SK-N-SH (cell line): ENCODE measurements around the gene TTYH3. TPM values are rescaled to one million over a fixed set of nuclear protein-coding genes. Genes with fewer than 3 reads are reported as not detected.

ENCODE experiments used
- CTCF ChIA-PET: fragments of 300-600, 350-600 bp; formaldehyde crosslinking; extraction: SDS; loops from one replicate; lab custom pipeline; 2021; lab: Yijun Ruan, JAX
- POLR2A ChIA-PET: fragments of 350-600 bp; sonication (Branson Sonifier 250); formaldehyde crosslinking; extraction: SDS; loops from one replicate; lab custom pipeline; 2020; ENCODE audit warnings: antibody characterized with exemption, inconsistent platforms; lab: Yijun Ruan, JAX
- DNase-seq: peaks from one replicate; pipeline ENCODE4 v3.0.0; 2012
- H2AFZ ChIP-seq: fragments of 200-600 bp; sonication (generic); 2 replicates; pipeline ENCODE4 v1.8.1; 2016; ENCODE audit warnings: antibody characterized with exemption, mild to moderate bottlenecking, low read depth
- H3F3A ChIP-seq: fragments of 200-600 bp; sonication (generic); replicated peaks from 2 replicates; pipeline ENCODE3; 2016; ENCODE audit warnings: antibody characterized with exemption, mild to moderate bottlenecking; ENCODE audit not compliant: insufficient read depth
- H3K27ac ChIP-seq, 2 experiments: fragments of 200-500 bp in 1 of 2; fragments of 200-600 bp in 1 of 2; sonication (Bioruptor generic) in 1 of 2; sonication (generic), shearing (Covaris generic) in 1 of 2; 2 replicates each; pipeline versions ENCODE4 v1.5.1 to v1.6.1; 2014 to 2016; ENCODE audit warnings: low read depth in 2 of 2, inconsistent platforms in 1 of 2, low read length in 1 of 2, mild to moderate bottlenecking in 1 of 2, mixed read lengths in 1 of 2
- H3K27me3 ChIP-seq: fragments of 200-600 bp; sonication (generic), shearing (Covaris generic); 2 replicates; pipeline ENCODE4 v1.6.1; 2016; ENCODE audit warnings: mixed run types; ENCODE audit not compliant: insufficient read depth
- H3K36me3 ChIP-seq, 2 experiments: fragments of 200-500 bp in 1 of 2; fragments of 200-600 bp in 1 of 2; sonication (Bioruptor generic) in 1 of 2; sonication (generic) in 1 of 2; replicated peaks in 1 of 2; 2 replicates each; pipeline versions ENCODE3 to v1.5.1; 2014 to 2016; ENCODE audit warnings: low read length in 1 of 2, mild to moderate bottlenecking in 1 of 2; ENCODE audit not compliant: insufficient read depth in 2 of 2, control insufficient read depth in 1 of 2
- H3K4me1 ChIP-seq, 2 experiments: fragments of 200-500 bp in 1 of 2; fragments of 200-600 bp in 1 of 2; sonication (Bioruptor generic) in 1 of 2; sonication (generic), shearing (Covaris generic) in 1 of 2; 2 replicates each; pipeline versions ENCODE4 v1.5.1 to v1.6.1; 2014 to 2016; ENCODE audit warnings: low read depth in 1 of 2, low read length in 1 of 2, mixed run types in 1 of 2; ENCODE audit not compliant: insufficient read depth in 2 of 2, control insufficient read depth in 1 of 2
- H3K4me2 ChIP-seq: fragments of 200-600 bp; sonication (generic), shearing (Covaris generic); 2 replicates; pipeline ENCODE4 v1.6.1; 2017; ENCODE audit warnings: mixed run types
- H3K4me3 ChIP-seq, 2 experiments: fragments of 200-500 bp in 1 of 2; fragments of 200-600 bp in 1 of 2; sonication (Bioruptor generic) in 1 of 2; sonication (generic), shearing (Covaris generic) in 1 of 2; 2 replicates each; pipeline versions ENCODE4 v1.5.1 to v1.8.1; 2014 to 2016; ENCODE audit warnings: low read depth in 2 of 2, inconsistent platforms in 1 of 2, low read length in 1 of 2, mild to moderate bottlenecking in 1 of 2, mixed read lengths in 1 of 2, moderate library complexity in 1 of 2
- H3K79me2 ChIP-seq: fragments of 200-600 bp; sonication (generic); 2 replicates; pipeline ENCODE4 v1.8.1; 2017; ENCODE audit warnings: mild to moderate bottlenecking; ENCODE audit not compliant: insufficient read depth
- H3K9ac ChIP-seq: fragments of 200-600 bp; sonication (generic); 2 replicates; pipeline ENCODE4 v1.6.1; 2017; ENCODE audit warnings: mixed run types
- H3K9me2 ChIP-seq: fragments of 200-600 bp; sonication (generic); 2 replicates; pipeline ENCODE4 v1.6.1; 2017; ENCODE audit warnings: mixed run types
- H3K9me3 ChIP-seq: fragments of 200-600 bp; sonication (generic); 2 replicates; pipeline ENCODE4 v1.6.1; 2017; ENCODE audit warnings: mixed run types, mild to moderate bottlenecking, moderate library complexity
- H4K20me1 ChIP-seq: fragments of 200-600 bp; sonication (generic); 2 replicates; pipeline ENCODE4 v1.6.1; 2017; ENCODE audit warnings: mild to moderate bottlenecking, mixed run types; ENCODE audit not compliant: insufficient read depth
- FOSL2 ChIP-seq: IDR thresholded peaks from 2 replicates; pipeline ENCODE4 v1.4.0; 2012; ENCODE audit warnings: low read depth, mild to moderate bottlenecking, moderate library complexity, borderline replicate concordance
- SMC3 ChIP-seq: IDR thresholded peaks from 2 replicates; pipeline ENCODE4 v1.6.1; 2012; ENCODE audit warnings: low read depth, low read length, improper control_type of control experiment
- USF1 ChIP-seq: IDR thresholded peaks from 2 replicates; pipeline ENCODE4 v1.4.0; 2012; ENCODE audit warnings: low read depth, borderline replicate concordance
- YY1 ChIP-seq: IDR thresholded peaks from 2 replicates; pipeline ENCODE4 v1.4.0; 2012; ENCODE audit warnings: low read depth, mild to moderate bottlenecking
- WGBS: methylation state at CpG from one replicate; pipeline ENCODE4 v1.1.6; 2017; ENCODE audit warnings: low lambda C conversion rate; 5-methylcytosine and 5-hydroxymethylcytosine counted together
- polyA plus RNA-seq, 3 experiments: library from polyadenylated mRNA; depleted of rRNA; stranded (reverse); fragments of >200 nt; gene quantifications; 2 replicates each; pipeline ENCODE4 v1.2.3, GENCODE V29; 2012
- TF ChIP-seq, protein P1 (sequence below): fragments of 200-600 bp; sonication (generic); IDR thresholded peaks from 2 replicates; pipeline ENCODE4 v1.6.1; 2017; ENCODE audit warnings: antibody characterized with exemption, mild to moderate bottlenecking, moderate library complexity
- TF ChIP-seq, protein P2 (sequence below): fragments of 150-350 bp; IDR thresholded peaks from 2 replicates; pipeline ENCODE4 v1.6.1; 2016; ENCODE audit warnings: mild to moderate bottlenecking, low read depth, low read length
- TF ChIP-seq, protein P3 (sequence below): IDR thresholded peaks from 2 replicates; pipeline ENCODE4; 2012

TTYH3 gene
- polyA plus RNA-seq, 1 of the 3 experiments (the other 2 are of a cell fraction), result 105 TPM

DNA sequence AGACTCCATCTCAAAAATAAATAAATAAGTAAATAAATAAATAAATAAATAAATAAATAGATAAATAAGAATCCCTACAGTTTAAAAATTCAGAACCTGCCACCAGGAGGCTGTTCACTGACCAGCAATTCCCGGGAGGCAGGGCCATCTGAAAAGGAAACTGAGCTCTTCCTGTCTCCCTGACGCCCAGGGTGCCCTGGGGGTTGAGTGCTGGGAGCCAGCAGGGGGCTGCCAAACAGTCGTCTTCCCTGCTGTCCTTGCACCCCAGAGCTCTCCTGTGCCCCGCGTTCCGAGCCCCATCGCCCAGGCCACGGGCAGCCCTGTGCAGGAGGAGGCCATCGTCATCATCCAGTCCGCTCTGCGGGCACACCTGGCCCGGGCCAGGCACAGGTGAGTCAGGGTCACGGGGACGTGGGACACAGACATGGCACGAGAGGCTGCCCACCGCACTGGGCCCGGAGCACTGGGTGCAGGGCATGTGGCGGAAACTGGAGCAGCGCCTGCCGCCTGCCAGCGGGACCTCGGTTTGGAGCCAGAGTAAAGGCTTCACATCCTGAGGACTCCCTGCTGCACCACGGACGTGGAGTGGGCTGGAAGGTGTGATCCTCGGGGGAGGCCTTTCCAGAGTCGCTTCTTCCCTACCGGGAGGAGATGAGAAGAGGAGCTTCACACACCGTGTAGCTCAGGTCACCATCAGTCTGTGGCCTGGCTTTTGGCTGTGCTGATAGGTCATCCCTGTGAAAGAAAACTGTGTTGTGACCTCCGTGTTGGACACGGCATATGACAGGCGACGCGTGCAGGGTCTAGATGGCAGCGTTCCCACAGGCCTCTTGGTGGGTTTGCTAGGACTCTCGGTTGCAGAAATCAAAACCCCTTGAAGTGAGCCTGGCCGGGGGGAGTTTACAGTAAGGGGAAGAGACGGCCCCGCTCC, 25.9 kb upstream of the TTYH3 start:
- no peak overlapping the region for H3K27ac ChIP-seq
- no peak overlapping the region for H3K4me3 ChIP-seq
- no peaks in the 10 kb centered on the region for H4K20me1 ChIP-seq
- peaks cover 13 to 16% of the 10 kb centered on the region in 2 experiments for H3K36me3 ChIP-seq
- H3K9me2 ChIP-seq, result no peaks in the 10 kb centered on the region
- no peak overlapping the region for H3K9ac ChIP-seq
- CTCF ChIA-PET, result interaction anchor here (0.6 to 2.8 kb wide), 16 partner anchors 9 to 154 kb away, joined by 3 to 10 read pairs (median 3); no protein-coding TSS in a partner anchor
- DNase-seq, result peak; percentile 68
- H3K79me2 ChIP-seq, result no peaks in the 10 kb centered on the region
- POLR2A ChIA-PET, result interaction anchor here (1.3 kb wide), 1 partner anchor 26 kb away, joined by 4 read pairs; the partner anchor contains the start of gene TTYH3
- no peak for TF ChIP-seq USF1
- TF ChIP-seq, protein P1, sequence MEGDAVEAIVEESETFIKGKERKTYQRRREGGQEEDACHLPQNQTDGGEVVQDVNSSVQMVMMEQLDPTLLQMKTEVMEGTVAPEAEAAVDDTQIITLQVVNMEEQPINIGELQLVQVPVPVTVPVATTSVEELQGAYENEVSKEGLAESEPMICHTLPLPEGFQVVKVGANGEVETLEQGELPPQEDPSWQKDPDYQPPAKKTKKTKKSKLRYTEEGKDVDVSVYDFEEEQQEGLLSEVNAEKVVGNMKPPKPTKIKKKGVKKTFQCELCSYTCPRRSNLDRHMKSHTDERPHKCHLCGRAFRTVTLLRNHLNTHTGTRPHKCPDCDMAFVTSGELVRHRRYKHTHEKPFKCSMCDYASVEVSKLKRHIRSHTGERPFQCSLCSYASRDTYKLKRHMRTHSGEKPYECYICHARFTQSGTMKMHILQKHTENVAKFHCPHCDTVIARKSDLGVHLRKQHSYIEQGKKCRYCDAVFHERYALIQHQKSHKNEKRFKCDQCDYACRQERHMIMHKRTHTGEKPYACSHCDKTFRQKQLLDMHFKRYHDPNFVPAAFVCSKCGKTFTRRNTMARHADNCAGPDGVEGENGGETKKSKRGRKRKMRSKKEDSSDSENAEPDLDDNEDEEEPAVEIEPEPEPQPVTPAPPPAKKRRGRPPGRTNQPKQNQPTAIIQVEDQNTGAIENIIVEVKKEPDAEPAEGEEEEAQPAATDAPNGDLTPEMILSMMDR, result 0 out of 2 replicates have a peak, but pooled peaks have one; percentile 9
- no peak for TF ChIP-seq SMC3
- TF ChIP-seq, protein P2, sequence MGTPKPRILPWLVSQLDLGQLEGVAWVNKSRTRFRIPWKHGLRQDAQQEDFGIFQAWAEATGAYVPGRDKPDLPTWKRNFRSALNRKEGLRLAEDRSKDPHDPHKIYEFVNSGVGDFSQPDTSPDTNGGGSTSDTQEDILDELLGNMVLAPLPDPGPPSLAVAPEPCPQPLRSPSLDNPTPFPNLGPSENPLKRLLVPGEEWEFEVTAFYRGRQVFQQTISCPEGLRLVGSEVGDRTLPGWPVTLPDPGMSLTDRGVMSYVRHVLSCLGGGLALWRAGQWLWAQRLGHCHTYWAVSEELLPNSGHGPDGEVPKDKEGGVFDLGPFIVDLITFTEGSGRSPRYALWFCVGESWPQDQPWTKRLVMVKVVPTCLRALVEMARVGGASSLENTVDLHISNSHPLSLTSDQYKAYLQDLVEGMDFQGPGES, result no peak
- no peak for TF ChIP-seq FOSL2
- 94% methylated on average over 35 of the region's 38 CpGs for WGBS
- no peak overlapping the region for H2AFZ ChIP-seq
- H3K27me3 ChIP-seq, result no peaks in the 10 kb centered on the region
- H3K9me3 ChIP-seq, result no peaks in the 10 kb centered on the region
- H3F3A ChIP-seq, result no peaks in the 10 kb centered on the region
- H3K4me1 ChIP-seq, result no peaks in the 10 kb centered on the region; a peak in 1 of 4 replicates
- H3K4me2 ChIP-seq, result no peak overlapping the region

- no peaks in the 10 kb centered on the region for H3F3A ChIP-seq
- H3K4me2 ChIP-seq, result no peak overlapping the region
- no peaks in the 10 kb centered on the region for H4K20me1 ChIP-seq
- WGBS, result 92% methylated on average over 13 of the region's 16 CpGs
- ChIA-PET POLR2A (interaction anchor here (1.3 kb wide), 1 partner anchor 25 kb away, joined by 4 read pairs; the partner anchor contains the start of gene TTYH3), CTCF (interaction anchor here (1.0 to 2.1 kb wide), 6 partner anchors 8 to 39 kb away, joined by 3 to 9 read pairs (median 6); no protein-coding TSS in a partner anchor)
- H2AFZ ChIP-seq, result no peak overlapping the region
- H3K9me3 ChIP-seq, result no peaks in the 10 kb centered on the region
- H3K9me2 ChIP-seq, result no peaks in the 10 kb centered on the region
- H3K9ac ChIP-seq, result no peak overlapping the region
- H3K79me2 ChIP-seq, result no peaks in the 10 kb centered on the region
- no peak overlapping the region for H3K4me3 ChIP-seq
- H3K27me3 ChIP-seq, result no peaks in the 10 kb centered on the region
- H3K27ac ChIP-seq, result no peak overlapping the region
- peak; percentile 62 for DNase-seq
- TF ChIP-seq, protein P3, sequence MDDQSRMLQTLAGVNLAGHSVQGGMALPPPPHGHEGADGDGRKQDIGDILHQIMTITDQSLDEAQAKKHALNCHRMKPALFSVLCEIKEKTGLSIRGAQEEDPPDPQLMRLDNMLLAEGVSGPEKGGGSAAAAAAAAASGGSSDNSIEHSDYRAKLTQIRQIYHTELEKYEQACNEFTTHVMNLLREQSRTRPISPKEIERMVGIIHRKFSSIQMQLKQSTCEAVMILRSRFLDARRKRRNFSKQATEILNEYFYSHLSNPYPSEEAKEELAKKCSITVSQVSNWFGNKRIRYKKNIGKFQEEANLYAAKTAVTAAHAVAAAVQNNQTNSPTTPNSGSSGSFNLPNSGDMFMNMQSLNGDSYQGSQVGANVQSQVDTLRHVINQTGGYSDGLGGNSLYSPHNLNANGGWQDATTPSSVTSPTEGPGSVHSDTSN, result no peak
- no peak for TF ChIP-seq YY1
- H3K4me1 ChIP-seq, result no peaks in the 10 kb centered on the region; a peak in 1 of 4 replicates
- H3K36me3 ChIP-seq, result peaks cover 9 to 10% of the 10 kb centered on the region in 2 experiments
Observed at GRCh38 chr7:2606539-2606936, 25.2 kb upstream of the TTYH3 start.
